Ishikawa (cell line): Measurements from ENCODE around the gene ITIH1.

Source experiments
- CEBPB ChIP-seq: IDR thresholded peaks from 2 replicates; pipeline ENCODE4 v1.6.1; 2012
- CREB1 ChIP-seq: IDR thresholded peaks from 2 replicates; pipeline ENCODE4 v1.6.1; 2012; ENCODE audit warnings: low read depth
- EGR1 ChIP-seq: IDR thresholded peaks from 2 replicates; pipeline ENCODE4 v1.6.1; 2012
- EP300 ChIP-seq: IDR thresholded peaks from 2 replicates; pipeline ENCODE4 v1.6.1; 2012; ENCODE audit warnings: borderline replicate concordance
- FOXM1 ChIP-seq: IDR thresholded peaks from 2 replicates; pipeline ENCODE4 v1.6.1; 2012; ENCODE audit warnings: low read depth, borderline replicate concordance
- MAX ChIP-seq: IDR thresholded peaks from 2 replicates; pipeline ENCODE4 v1.6.1; 2012
- NFIC ChIP-seq: IDR thresholded peaks from 2 replicates; pipeline ENCODE4 v1.6.1; 2012
- RAD21 ChIP-seq: IDR thresholded peaks from 2 replicates; pipeline ENCODE4 v1.6.1; 2012; ENCODE audit warnings: low read depth
- REST ChIP-seq: IDR thresholded peaks from 2 replicates; pipeline ENCODE4 v1.6.1; 2012; ENCODE audit warnings: low read depth, mild to moderate bottlenecking
- TAF1 ChIP-seq: IDR thresholded peaks from 2 replicates; pipeline ENCODE4 v1.6.1; 2012; ENCODE audit warnings: low read depth, mild to moderate bottlenecking
- TCF12 ChIP-seq: IDR thresholded peaks from 2 replicates; pipeline ENCODE4 v1.6.1; 2012; ENCODE audit warnings: low read depth
- TEAD4 ChIP-seq: IDR thresholded peaks from 2 replicates; pipeline ENCODE4 v1.6.1; 2012
- USF1 ChIP-seq: IDR thresholded peaks from 2 replicates; pipeline ENCODE4 v1.6.1; 2012
- YY1 ChIP-seq: IDR thresholded peaks from 2 replicates; pipeline ENCODE4 v1.6.1; 2012; ENCODE audit warnings: low read depth
- ZBTB7A ChIP-seq: IDR thresholded peaks from 2 replicates; pipeline ENCODE4 v1.6.1; 2012; ENCODE audit warnings: low read depth

Gene ITIH1

DNA sequence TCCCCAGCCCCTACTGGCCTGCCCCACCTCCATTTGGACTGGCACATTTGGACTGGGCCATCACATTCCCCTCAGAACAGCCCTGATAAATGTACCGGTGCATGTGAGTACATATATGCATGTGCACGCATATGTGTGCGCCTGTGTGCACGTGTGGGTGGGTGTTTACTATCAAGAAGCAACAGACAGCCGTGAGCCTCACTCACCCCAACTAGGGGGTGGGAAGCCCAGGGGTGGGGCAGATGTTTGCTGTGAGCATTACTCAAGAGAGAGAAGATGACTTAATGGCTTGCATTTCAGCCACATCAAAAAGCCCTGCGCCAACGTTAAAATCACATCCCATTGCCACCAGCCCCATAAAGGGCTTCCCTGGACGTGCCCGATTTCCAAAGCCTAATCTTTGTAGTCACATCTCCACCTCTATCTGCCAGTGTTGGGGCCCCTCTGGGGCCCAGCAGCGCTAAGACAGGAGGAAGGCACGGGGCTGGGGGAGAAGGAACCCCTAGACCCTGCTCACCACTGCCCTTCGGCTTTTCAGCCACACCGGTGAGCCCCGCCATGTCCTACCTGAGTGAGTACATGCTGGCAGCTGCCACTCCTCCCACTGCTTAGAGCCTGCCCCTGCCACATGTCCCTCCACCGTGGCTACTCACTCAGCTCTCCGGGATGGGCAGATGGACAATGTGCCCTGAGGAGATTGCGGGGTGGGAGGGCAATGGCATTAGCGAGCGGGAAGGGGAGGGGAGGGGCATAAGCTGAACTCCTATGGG lies 28.1 kb downstream of the ITIH1 start:
- TF ChIP-seq EGR1 (no peak), RAD21 (no peak), FOXM1 (no peak), REST (no peak), ZBTB7A (no peak)

GRCh38 chr3:52809149-52809548 lies 31.8 kb downstream of the ITIH1 start:
- TF ChIP-seq EP300 (no peak), MAX (no peak), TCF12 (no peak), TAF1 (no peak), RAD21 (no peak), FOXM1 (no peak), TEAD4 (no peak), CEBPB (no peak), CREB1 (no peak), ZBTB7A (no peak), EGR1 (no peak), YY1 (no peak)

DNA sequence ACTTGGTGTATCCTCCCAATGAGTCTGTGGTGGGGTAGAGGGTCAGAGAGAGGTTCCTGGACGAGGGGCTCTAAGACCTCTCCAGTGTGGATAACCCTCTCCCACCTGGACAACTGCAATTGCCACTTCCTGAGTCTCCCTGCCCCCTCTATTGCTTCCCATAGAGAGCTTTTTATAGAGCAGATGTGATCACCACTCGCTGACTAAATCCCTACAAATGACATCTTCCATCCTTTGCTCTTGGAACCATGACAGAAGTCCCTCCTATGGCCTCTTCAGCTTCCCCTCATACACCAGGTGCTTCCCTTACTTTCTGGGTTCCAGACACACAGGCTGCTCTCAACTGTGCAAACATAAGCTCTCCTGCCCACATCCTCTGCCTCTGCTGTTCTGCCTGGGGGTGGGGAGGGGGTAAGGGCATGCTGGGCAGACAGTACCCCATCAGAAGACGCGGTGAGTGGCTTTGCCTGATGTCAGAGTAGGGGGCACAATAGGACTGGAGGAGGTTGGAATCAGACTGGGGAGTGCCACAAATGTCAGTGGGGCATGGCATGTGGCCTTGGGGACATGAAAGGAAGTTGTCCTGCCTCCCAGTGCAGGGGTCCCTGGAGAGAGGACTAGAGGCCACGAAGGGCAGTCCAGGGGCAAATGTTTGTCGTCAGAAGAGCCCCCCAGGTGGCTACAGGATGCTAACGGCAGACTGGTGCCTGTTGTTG lies 32.4 kb downstream of the ITIH1 start:
- TF ChIP-seq CEBPB (no peak), TAF1 (no peak), EP300 (no peak), MAX (no peak), USF1 (no peak), CREB1 (no peak), REST (no peak), RAD21 (no peak), EGR1 (no peak), TCF12 (no peak), NFIC (no peak), TEAD4 (no peak), FOXM1 (no peak), YY1 (no peak)

GRCh38 chr3:52810923-52811322 lies 33.5 kb downstream of the ITIH1 start:
- no peak for TF ChIP-seq CREB1
- TF ChIP-seq ZBTB7A: no peak
- no peak for TF ChIP-seq FOXM1
- TF ChIP-seq USF1: no peak
- no peak for TF ChIP-seq TAF1
- no peak for TF ChIP-seq TEAD4
- no peak for TF ChIP-seq MAX
- no peak for TF ChIP-seq EP300
- no peak for TF ChIP-seq RAD21
- TF ChIP-seq YY1: no peak
- no peak for TF ChIP-seq REST
